ENCODE data around the gene COL13A1.
A peak's percentile ranks its signal among the peaks of the same experiment; 100 is the strongest.

Gene COL13A1

GRCh38 chr10:69955897-69956740 is 154.4 kb downstream of the COL13A1 start:
- DNase-seq (ENCODE audit: low read depth, low spot score): no peak
- no peak overlapping the region for H3K27ac ChIP-seq (ENCODE audit: low read length)
- H3K9me3 ChIP-seq (ENCODE audit: control insufficient read depth, insufficient read depth, low read length): no peaks in the 10 kb centered on the region
- no peaks in the 10 kb centered on the region for H3K36me3 ChIP-seq (ENCODE audit: control insufficient read depth, insufficient read depth, low read length)
- no CpG with 5 or more reads among the region's 14 CpGs for WGBS (ENCODE audit: insufficient coverage, insufficient read length)
- H3K4me1 ChIP-seq (ENCODE audit: control insufficient read depth, insufficient read depth, low read length): peaks cover 5% of the 10 kb centered on the region
- no peaks in the 10 kb centered on the region for H3K27me3 ChIP-seq (ENCODE audit: control insufficient read depth, insufficient read depth, low read length)
- H3K4me3 ChIP-seq (ENCODE audit: low read length): no peak overlapping the region

GRCh38 chr10:69956741-69957230 is 155.1 kb downstream of the COL13A1 start:
- Histone ChIP-seq H3K27me3 (ENCODE audit: control insufficient read depth, insufficient read depth, low read length) (no peaks in the 10 kb centered on the region), H3K9me3 (ENCODE audit: control insufficient read depth, insufficient read depth, low read length) (no peaks in the 10 kb centered on the region), H3K4me1 (ENCODE audit: control insufficient read depth, insufficient read depth, low read length) (peaks cover 5% of the 10 kb centered on the region), H3K36me3 (ENCODE audit: control insufficient read depth, insufficient read depth, low read length) (no peaks in the 10 kb centered on the region), H3K27ac (ENCODE audit: low read length) (no peak overlapping the region), H3K4me3 (ENCODE audit: low read length) (no peak overlapping the region)
- DNase-seq (ENCODE audit: low read depth, low spot score): no peak
- no CpG with 5 or more reads among the region's 7 CpGs for WGBS (ENCODE audit: insufficient coverage, insufficient read length)

GRCh38 chr10:69957241-69957885 is 155.7 kb downstream of the COL13A1 start:
- H3K27me3 ChIP-seq (ENCODE audit: control insufficient read depth, insufficient read depth, low read length): no peaks in the 10 kb centered on the region

GRCh38 chr10:69957886-69958555 is 156.3 kb downstream of the COL13A1 start:
- no peaks in the 10 kb centered on the region for H3K9me3 ChIP-seq (ENCODE audit: control insufficient read depth, insufficient read depth, low read length)
- H3K27me3 ChIP-seq (ENCODE audit: control insufficient read depth, insufficient read depth, low read length): no peaks in the 10 kb centered on the region
- no peaks in the 10 kb centered on the region for H3K36me3 ChIP-seq (ENCODE audit: control insufficient read depth, insufficient read depth, low read length)
- DNase-seq (ENCODE audit: low read depth, low spot score): peak; percentile 57
- H3K4me1 ChIP-seq (ENCODE audit: control insufficient read depth, insufficient read depth, low read length): peaks cover 2% of the 10 kb centered on the region
- H3K4me3 ChIP-seq (ENCODE audit: low read length): no peak overlapping the region
- WGBS (ENCODE audit: insufficient coverage, insufficient read length): no CpG with 5 or more reads among the region's 6 CpGs
- H3K27ac ChIP-seq (ENCODE audit: low read length): no peak overlapping the region

More at GRCh38 chr10:69957241-69957885, 155.7 kb downstream of the COL13A1 start:
- WGBS (ENCODE audit: insufficient coverage, insufficient read length): no CpG with 5 or more reads among the region's 7 CpGs
- peaks cover 2% of the 10 kb centered on the region for H3K4me1 ChIP-seq (ENCODE audit: control insufficient read depth, insufficient read depth, low read length)
- H3K9me3 ChIP-seq (ENCODE audit: control insufficient read depth, insufficient read depth, low read length): no peaks in the 10 kb centered on the region
- H3K4me3 ChIP-seq (ENCODE audit: low read length): no peak overlapping the region
- no peak overlapping the region for H3K27ac ChIP-seq (ENCODE audit: low read length)
- no peak for DNase-seq (ENCODE audit: low read depth, low spot score)
- H3K36me3 ChIP-seq (ENCODE audit: control insufficient read depth, insufficient read depth, low read length): no peaks in the 10 kb centered on the region

GRCh38 chr10:69958556-69958902 is 156.8 kb downstream of the COL13A1 start:
- no peaks in the 10 kb centered on the region for H3K27me3 ChIP-seq (ENCODE audit: control insufficient read depth, insufficient read depth, low read length)
- no peak overlapping the region for H3K27ac ChIP-seq (ENCODE audit: low read length)
- no peaks in the 10 kb centered on the region for H3K36me3 ChIP-seq (ENCODE audit: control insufficient read depth, insufficient read depth, low read length)
- no peak for DNase-seq (ENCODE audit: low read depth, low spot score)
- H3K4me1 ChIP-seq (ENCODE audit: control insufficient read depth, insufficient read depth, low read length): no peaks in the 10 kb centered on the region
- no peaks in the 10 kb centered on the region for H3K9me3 ChIP-seq (ENCODE audit: control insufficient read depth, insufficient read depth, low read length)
- H3K4me3 ChIP-seq (ENCODE audit: low read length): no peak overlapping the region

- Histone ChIP-seq H3K27ac (ENCODE audit: low read length) (no peak overlapping the region), H3K9me3 (ENCODE audit: control insufficient read depth, insufficient read depth, low read length) (no peaks in the 10 kb centered on the region), H3K4me3 (ENCODE audit: low read length) (no peak overlapping the region), H3K4me1 (ENCODE audit: control insufficient read depth, insufficient read depth, low read length) (no peaks in the 10 kb centered on the region), H3K27me3 (ENCODE audit: control insufficient read depth, insufficient read depth, low read length) (no peaks in the 10 kb centered on the region), H3K36me3 (ENCODE audit: control insufficient read depth, insufficient read depth, low read length) (no peaks in the 10 kb centered on the region)
- DNase-seq (ENCODE audit: low read depth, low spot score): no peak
- no CpG with 5 or more reads among the region's 8 CpGs for WGBS (ENCODE audit: insufficient coverage, insufficient read length)
These were observed 158.2 kb downstream of the COL13A1 start for GRCh38 chr10:69959911-69960310.

GRCh38 chr10:69960606-69960987 is 158.9 kb downstream of the COL13A1 start:
- no peaks in the 10 kb centered on the region for H3K9me3 ChIP-seq (ENCODE audit: control insufficient read depth, insufficient read depth, low read length)
- no peaks in the 10 kb centered on the region for H3K36me3 ChIP-seq (ENCODE audit: control insufficient read depth, insufficient read depth, low read length)
- H3K4me3 ChIP-seq (ENCODE audit: low read length): no peak overlapping the region
- H3K4me1 ChIP-seq (ENCODE audit: control insufficient read depth, insufficient read depth, low read length): no peaks in the 10 kb centered on the region
- no peak for DNase-seq (ENCODE audit: low read depth, low spot score)
- H3K27me3 ChIP-seq (ENCODE audit: control insufficient read depth, insufficient read depth, low read length): no peaks in the 10 kb centered on the region
- WGBS (ENCODE audit: insufficient coverage, insufficient read length): no CpG with 5 or more reads among the region's 4 CpGs
- no peak overlapping the region for H3K27ac ChIP-seq (ENCODE audit: low read length)

GRCh38 chr10:69960988-69961880 is 159.5 kb downstream of the COL13A1 start:
- no peak for DNase-seq (ENCODE audit: low read depth, low spot score)
- no CpG with 5 or more reads among the region's 12 CpGs for WGBS (ENCODE audit: insufficient coverage, insufficient read length)
- Histone ChIP-seq H3K9me3 (ENCODE audit: control insufficient read depth, insufficient read depth, low read length) (no peaks in the 10 kb centered on the region), H3K4me3 (ENCODE audit: low read length) (no peak overlapping the region), H3K36me3 (ENCODE audit: control insufficient read depth, insufficient read depth, low read length) (no peaks in the 10 kb centered on the region), H3K27ac (ENCODE audit: low read length) (no peak overlapping the region), H3K27me3 (ENCODE audit: control insufficient read depth, insufficient read depth, low read length) (no peaks in the 10 kb centered on the region), H3K4me1 (ENCODE audit: control insufficient read depth, insufficient read depth, low read length) (no peaks in the 10 kb centered on the region)

GRCh38 chr10:69961881-69962745 is 160.4 kb downstream of the COL13A1 start:
- no peaks in the 10 kb centered on the region for H3K27me3 ChIP-seq (ENCODE audit: control insufficient read depth, insufficient read depth, low read length)
- no peak overlapping the region for H3K27ac ChIP-seq (ENCODE audit: low read length)
- H3K36me3 ChIP-seq (ENCODE audit: control insufficient read depth, insufficient read depth, low read length): no peaks in the 10 kb centered on the region

More at GRCh38 chr10:69961881-69962745, 160.4 kb downstream of the COL13A1 start:
- no peaks in the 10 kb centered on the region for H3K4me1 ChIP-seq (ENCODE audit: control insufficient read depth, insufficient read depth, low read length)
- no peak overlapping the region for H3K4me3 ChIP-seq (ENCODE audit: low read length)
- H3K9me3 ChIP-seq (ENCODE audit: control insufficient read depth, insufficient read depth, low read length): no peaks in the 10 kb centered on the region
- DNase-seq (ENCODE audit: low read depth, low spot score): no peak
- WGBS (ENCODE audit: insufficient coverage, insufficient read length): no CpG with 5 or more reads among the region's 17 CpGs

Measured in iPS DF 6.9 (cell line).